K562 (cell line): ENCODE data around the gene SEMA6B. TPM values are rescaled to one million over a fixed set of nuclear protein-coding genes. Genes with fewer than 3 reads are reported as not detected.

ENCODE experiments used
- ARID1B ChIP-seq: fragments of 450-650 bp; IDR thresholded peaks from 2 replicates; pipeline ENCODE4 v1.6.1; 2016; ENCODE audit warnings: antibody characterized with exemption, mild to moderate bottlenecking, inconsistent platforms
- GTF2A2 ChIP-seq: IDR thresholded peaks from 2 replicates; pipeline ENCODE4 v1.6.1; 2016; ENCODE audit warnings: mild to moderate bottlenecking, missing genetic modification characterization, missing compliant biosample characterization
- KAT8 ChIP-seq: fragments of 450-650 bp; IDR thresholded peaks from 2 replicates; pipeline ENCODE4 v1.6.1; 2016; ENCODE audit warnings: low read depth, mild to moderate bottlenecking
- LARP7 ChIP-seq: fragments of 450-650 bp; IDR thresholded peaks from 2 replicates; pipeline ENCODE4 v1.6.1; 2016
- MXI1 ChIP-seq: IDR thresholded peaks from 2 replicates; pipeline ENCODE4 v1.6.1; 2011; ENCODE audit warnings: low read depth, mild to moderate bottlenecking, improper control_type of control experiment, low read length
- NBN ChIP-seq: fragments of 450-650 bp; IDR thresholded peaks from 2 replicates; pipeline ENCODE4 v1.6.1; 2016; ENCODE audit warnings: low read depth, mild to moderate bottlenecking
- NELFE ChIP-seq: IDR thresholded peaks from 2 replicates; pipeline ENCODE4 v1.6.1; 2011; ENCODE audit warnings: mild to moderate bottlenecking; ENCODE audit not compliant: insufficient read depth, insufficient read length
- SAFB2 ChIP-seq: fragments of 200-400 bp; formaldehyde crosslinking; IDR thresholded peaks from 2 replicates; pipeline ENCODE4 v1.6.1; 2018; ENCODE audit warnings: borderline replicate concordance, low read length, low read depth, moderate library complexity; ENCODE audit not compliant: severe bottlenecking
- SETDB1 ChIP-seq: IDR thresholded peaks from one replicate; pipeline ENCODE4 v1.6.1; 2012; ENCODE audit warnings: low read length, control low read depth, inconsistent platforms
- SIN3A ChIP-seq, 2 experiments: fragments of 150-350 bp in 1 of 2; IDR thresholded peaks; 2 replicates each; pipeline ENCODE4 v1.6.1; 2011 to 2016; ENCODE audit warnings: borderline replicate concordance in 2 of 2, low read depth in 2 of 2, low read length in 2 of 2, mild to moderate bottlenecking in 2 of 2, moderate library complexity in 2 of 2; ENCODE audit not compliant: control insufficient read depth in 1 of 2
- SMARCE1 ChIP-seq: fragments of 450-650 bp; IDR thresholded peaks from 2 replicates; pipeline ENCODE4 v1.7.1; 2016; ENCODE audit warnings: mild to moderate bottlenecking
- SRSF9 ChIP-seq: fragments of 200-400 bp; formaldehyde crosslinking; IDR thresholded peaks from 2 replicates; pipeline ENCODE4 v1.6.1; 2017; ENCODE audit warnings: low read depth, low read length, borderline replicate concordance
- TAL1 ChIP-seq: fragments of 450-650 bp; IDR thresholded peaks from 2 replicates; pipeline ENCODE4 v1.6.1; 2016; ENCODE audit warnings: mild to moderate bottlenecking
- TARDBP ChIP-seq: fragments of 450-650 bp; IDR thresholded peaks from 2 replicates; pipeline ENCODE4 v1.6.1; 2016
- XRCC5 ChIP-seq: fragments of 200-400 bp; formaldehyde crosslinking; IDR thresholded peaks from 2 replicates; pipeline ENCODE4 v1.6.1; 2017; ENCODE audit warnings: low read depth, mild to moderate bottlenecking, low read length
- ZNF165 ChIP-seq: fragments of 250-450 bp; sonication (Bioruptor Pico); IDR thresholded peaks from 2 replicates; pipeline ENCODE4 v1.4.0; 2020; ENCODE audit warnings: borderline replicate concordance
- ZNF717 ChIP-seq: fragments of 250-450 bp; sonication (Bioruptor Pico); IDR thresholded peaks from 2 replicates; pipeline ENCODE4 v1.5.0; 2021
- ZNF76 ChIP-seq: fragments of 250-450 bp; sonication (Bioruptor Pico); IDR thresholded peaks from 2 replicates; pipeline ENCODE4 v1.4.0; 2020; ENCODE audit warnings: mild to moderate bottlenecking, moderate library complexity, borderline replicate concordance
- polyA plus RNA-seq, 8 experiments: library from polyadenylated mRNA; depleted of rRNA in 4 of 8; stranded (reverse) in 5 of 8; unstranded in 3 of 8; fragments of >200 nt; fragmentation: Nextera tagmentation in 2 of 8; fragmentation: Illumina TruSeq in 1 of 8; extraction: Ambion mirVana in 2 of 8; extraction: Trizol in 1 of 8; gene quantifications; 2 replicates each; pipeline versions ENCODE4 v1.2.1 to v1.2.3, GENCODE V29; 2011 to 2014; ENCODE audit warnings: inconsistent platforms in 1 of 8, missing spikeins in 1 of 8
- total RNA-seq, 7 experiments: library from RNA; depleted of rRNA in 6 of 7; stranded (reverse); fragments of >200 nt in 6 of 7; fragmentation: Illumina TruSeq in 2 of 7; extraction: Trizol in 2 of 7; gene quantifications; 2 replicates each; pipeline versions ENCODE4 v1.2.1 to v1.2.3, GENCODE V29; 2011 to 2021; ENCODE audit warnings: low replicate concordance in 1 of 7
- TF ChIP-seq, protein P1 (sequence below), 2 experiments: fragments of 250-450 bp in 1 of 2; fragments of 450-650 bp in 1 of 2; sonication (Bioruptor Pico) in 1 of 2; IDR thresholded peaks; 2 replicates each; pipeline versions ENCODE4 v1.6.1 to v1.8.0; 2016 to 2021; ENCODE audit warnings: mild to moderate bottlenecking in 2 of 2, moderate library complexity in 2 of 2, missing compliant biosample characterization in 1 of 2, missing genetic modification characterization in 1 of 2
- TF ChIP-seq, protein P2 (sequence below): sonication (generic); formaldehyde crosslinking; IDR thresholded peaks from 2 replicates; pipeline ENCODE4 v1.8.0; 2022; ENCODE audit warnings: mild to moderate bottlenecking, missing genetic modification reagents
- TF ChIP-seq, protein P3 (sequence below): sonication (generic); formaldehyde crosslinking; IDR thresholded peaks from 2 replicates; pipeline ENCODE4 v1.8.1; 2023; ENCODE audit warnings: mild to moderate bottlenecking, missing genetic modification reagents, moderate library complexity
- TF ChIP-seq, protein P4 (sequence below): fragments of 450-650 bp; IDR thresholded peaks from 2 replicates; pipeline ENCODE4 v1.6.1; 2016; ENCODE audit warnings: borderline replicate concordance
- TF ChIP-seq, protein P5 (sequence below): fragments of 450-650 bp; IDR thresholded peaks from one replicate; pipeline ENCODE4 v1.6.1; 2018; ENCODE audit warnings: mild to moderate bottlenecking, moderate library complexity; ENCODE audit not compliant: partially characterized antibody

Gene SEMA6B
- total and polyA plus RNA-seq, 9 of the 15 experiments (the other 6 are each of a cell fraction or from before 2014, with no cell fraction given) = 0.65 to 4.6 (median 2.5) TPM; not detected in 2

DNA sequence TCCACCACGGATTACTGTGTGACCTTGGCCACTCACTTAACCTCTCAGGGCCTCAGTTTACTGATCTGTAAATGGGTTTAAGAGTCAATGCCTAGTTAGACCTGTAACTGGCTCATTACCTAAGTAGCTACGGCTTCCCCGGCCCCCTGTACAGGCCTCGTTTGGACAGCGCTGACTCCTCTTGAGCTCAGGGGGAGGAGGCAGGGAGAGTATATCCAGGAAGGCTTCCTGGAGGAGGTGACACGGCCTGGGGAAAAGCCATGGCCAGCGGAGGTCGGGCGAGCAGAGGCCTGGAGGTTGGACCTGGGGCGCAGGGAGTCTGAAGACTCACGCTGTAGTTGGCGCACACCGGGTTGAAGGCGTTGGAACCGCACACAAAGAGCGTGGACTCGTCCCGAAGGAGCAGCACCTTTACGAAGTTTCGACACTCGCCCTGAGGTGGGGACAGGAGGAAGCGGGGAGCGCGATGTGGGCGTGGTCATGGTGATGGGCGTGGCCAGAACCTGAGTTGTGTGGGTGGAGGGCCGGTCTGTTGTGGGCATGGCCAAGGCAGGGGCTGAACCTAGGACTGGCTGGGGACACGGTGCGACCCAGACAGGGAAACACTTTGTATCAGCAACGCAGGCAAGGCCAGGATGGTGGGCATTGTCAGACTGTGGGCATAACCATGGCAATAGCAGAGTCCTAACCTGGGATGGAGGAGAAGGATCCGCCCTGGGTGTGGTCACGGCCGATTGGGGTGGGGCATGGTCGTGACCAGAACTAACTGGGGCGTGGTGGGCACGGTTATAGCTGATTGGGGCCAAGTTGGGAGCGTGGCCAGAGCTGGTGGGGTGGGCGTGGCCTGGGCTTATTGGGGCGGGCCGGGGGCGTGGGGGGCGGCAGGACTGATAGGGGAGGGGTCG lies 3.6 kb downstream of the SEMA6B start (continued):
- TF ChIP-seq SRSF9 = no peak
- TF ChIP-seq NBN = 0 out of 2 replicates have a peak, but pooled peaks have one; percentile 65
- TF ChIP-seq SETDB1 = no peak
- no peak for TF ChIP-seq GTF2A2 (tag)
- TF ChIP-seq TAL1 = no peak
- no peak for TF ChIP-seq LARP7
- peak; percentile 28; the same call in 1 of the 2 replicates for TF ChIP-seq ARID1B
- TF ChIP-seq KAT8 = no peak
- TF ChIP-seq NELFE = no peak
- TF ChIP-seq, protein P1, sequence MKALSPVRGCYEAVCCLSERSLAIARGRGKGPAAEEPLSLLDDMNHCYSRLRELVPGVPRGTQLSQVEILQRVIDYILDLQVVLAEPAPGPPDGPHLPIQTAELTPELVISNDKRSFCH (CRISPR knock-in tag; IDR thresholded peaks at IDR 0.05) = no peak
- TF ChIP-seq, protein P1 (tag; IDR thresholded peaks at IDR 0.05) = 0 out of 2 replicates have a peak, but pooled peaks have one; percentile 27
- no peak for TF ChIP-seq ZNF76
- no peak for TF ChIP-seq ZNF717 (CRISPR knock-in tag)
- TF ChIP-seq, protein P2, sequence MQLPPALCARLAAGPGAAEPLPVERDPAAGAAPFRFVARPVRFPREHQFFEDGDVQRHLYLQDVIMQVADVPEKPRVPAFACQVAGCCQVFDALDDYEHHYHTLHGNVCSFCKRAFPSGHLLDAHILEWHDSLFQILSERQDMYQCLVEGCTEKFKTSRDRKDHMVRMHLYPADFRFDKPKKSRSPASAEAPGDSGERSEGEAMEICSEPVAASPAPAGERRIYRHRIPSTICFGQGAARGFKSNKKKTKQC (CRISPR knock-in tag) = peak; percentile 59; the same call in 1 of the 2 replicates
- TF ChIP-seq, protein P3, sequence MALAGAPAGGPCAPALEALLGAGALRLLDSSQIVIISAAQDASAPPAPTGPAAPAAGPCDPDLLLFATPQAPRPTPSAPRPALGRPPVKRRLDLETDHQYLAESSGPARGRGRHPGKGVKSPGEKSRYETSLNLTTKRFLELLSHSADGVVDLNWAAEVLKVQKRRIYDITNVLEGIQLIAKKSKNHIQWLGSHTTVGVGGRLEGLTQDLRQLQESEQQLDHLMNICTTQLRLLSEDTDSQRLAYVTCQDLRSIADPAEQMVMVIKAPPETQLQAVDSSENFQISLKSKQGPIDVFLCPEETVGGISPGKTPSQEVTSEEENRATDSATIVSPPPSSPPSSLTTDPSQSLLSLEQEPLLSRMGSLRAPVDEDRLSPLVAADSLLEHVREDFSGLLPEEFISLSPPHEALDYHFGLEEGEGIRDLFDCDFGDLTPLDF (CRISPR knock-in tag) = no peak
- no peak for TF ChIP-seq ZNF165 (CRISPR knock-in tag)
- no peak for TF ChIP-seq SMARCE1
- TF ChIP-seq, protein P4, sequence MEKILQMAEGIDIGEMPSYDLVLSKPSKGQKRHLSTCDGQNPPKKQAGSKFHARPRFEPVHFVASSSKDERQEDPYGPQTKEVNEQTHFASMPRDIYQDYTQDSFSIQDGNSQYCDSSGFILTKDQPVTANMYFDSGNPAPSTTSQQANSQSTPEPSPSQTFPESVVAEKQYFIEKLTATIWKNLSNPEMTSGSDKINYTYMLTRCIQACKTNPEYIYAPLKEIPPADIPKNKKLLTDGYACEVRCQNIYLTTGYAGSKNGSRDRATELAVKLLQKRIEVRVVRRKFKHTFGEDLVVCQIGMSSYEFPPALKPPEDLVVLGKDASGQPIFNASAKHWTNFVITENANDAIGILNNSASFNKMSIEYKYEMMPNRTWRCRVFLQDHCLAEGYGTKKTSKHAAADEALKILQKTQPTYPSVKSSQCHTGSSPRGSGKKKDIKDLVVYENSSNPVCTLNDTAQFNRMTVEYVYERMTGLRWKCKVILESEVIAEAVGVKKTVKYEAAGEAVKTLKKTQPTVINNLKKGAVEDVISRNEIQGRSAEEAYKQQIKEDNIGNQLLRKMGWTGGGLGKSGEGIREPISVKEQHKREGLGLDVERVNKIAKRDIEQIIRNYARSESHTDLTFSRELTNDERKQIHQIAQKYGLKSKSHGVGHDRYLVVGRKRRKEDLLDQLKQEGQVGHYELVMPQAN = no peak
- TF ChIP-seq SAFB2 = no peak
- TF ChIP-seq SIN3A (IDR thresholded peaks at IDR 0.05; ENCODE audit: borderline replicate concordance in 2 of 2, control insufficient read depth in 1 of 2, low read depth in 2 of 2, low read length in 2 of 2) = no peak
- no peak for TF ChIP-seq MXI1
- TF ChIP-seq TARDBP = no peak
- TF ChIP-seq XRCC5 = no peak
- TF ChIP-seq, protein P5, sequence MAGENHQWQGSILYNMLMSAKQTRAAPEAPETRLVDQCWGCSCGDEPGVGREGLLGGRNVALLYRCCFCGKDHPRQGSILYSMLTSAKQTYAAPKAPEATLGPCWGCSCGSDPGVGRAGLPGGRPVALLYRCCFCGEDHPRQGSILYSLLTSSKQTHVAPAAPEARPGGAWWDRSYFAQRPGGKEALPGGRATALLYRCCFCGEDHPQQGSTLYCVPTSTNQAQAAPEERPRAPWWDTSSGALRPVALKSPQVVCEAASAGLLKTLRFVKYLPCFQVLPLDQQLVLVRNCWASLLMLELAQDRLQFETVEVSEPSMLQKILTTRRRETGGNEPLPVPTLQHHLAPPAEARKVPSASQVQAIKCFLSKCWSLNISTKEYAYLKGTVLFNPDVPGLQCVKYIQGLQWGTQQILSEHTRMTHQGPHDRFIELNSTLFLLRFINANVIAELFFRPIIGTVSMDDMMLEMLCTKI = no peak
